DMS153 (cell line): ENCODE data around the gene PML.
A peak's percentile ranks its signal among the peaks of the same experiment; 100 is the strongest.

Source experiments
- DNase-seq: peaks from one replicate; lab custom pipeline; 2025; lab: John Stamatoyannopoulos, UW

Gene PML

DNA sequence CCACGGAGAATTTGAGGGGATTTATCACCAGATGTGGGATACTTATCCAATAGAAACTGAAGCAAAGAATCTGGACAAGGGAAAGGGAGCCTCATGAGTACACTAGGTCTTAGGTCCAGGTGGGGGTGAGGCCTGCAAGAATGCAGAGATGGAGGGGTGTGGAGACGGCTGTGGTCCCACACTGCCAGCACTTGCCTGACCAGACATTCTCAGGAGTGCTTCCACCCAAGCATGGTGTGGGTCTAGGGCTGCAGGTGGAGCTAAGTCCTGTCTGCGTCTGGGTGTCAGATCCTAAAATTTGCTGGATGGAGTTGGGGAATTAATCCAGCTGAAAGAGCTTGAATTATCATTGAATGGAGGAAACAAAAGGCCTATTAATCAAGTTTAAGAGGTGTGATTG, 14.4 kb downstream of the PML start:
- DNase-seq: no peak

DNA sequence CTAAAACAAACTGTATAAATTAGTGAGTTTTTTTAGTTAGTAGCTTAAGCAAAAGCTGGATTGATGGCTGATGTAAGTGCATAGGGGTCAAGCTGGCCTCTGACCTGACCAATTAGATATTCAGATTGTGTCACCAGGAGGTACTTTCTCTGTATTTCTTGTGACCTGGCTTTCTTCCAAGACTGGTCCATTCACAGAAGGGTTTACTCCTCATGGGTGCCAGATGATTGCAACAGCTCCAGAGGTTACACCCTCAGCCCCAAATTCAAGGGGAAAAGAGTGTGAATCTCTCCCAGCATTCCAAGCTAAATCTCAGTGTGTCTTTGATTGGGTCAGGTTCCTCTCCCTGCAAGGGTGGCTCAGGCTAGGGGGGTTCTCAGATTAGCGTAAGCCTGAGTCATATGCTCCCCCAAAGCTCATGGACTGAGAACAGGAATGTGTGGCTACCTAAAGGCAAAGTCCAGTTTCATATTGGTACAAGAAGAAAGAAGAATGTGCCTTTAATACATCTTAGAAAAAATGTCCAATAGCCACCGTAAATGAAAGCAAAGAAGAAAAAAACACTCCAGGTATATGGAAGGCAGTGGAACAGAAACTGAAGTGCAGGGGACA, 16.5 kb downstream of the PML start:
- DNase-seq: no peak

DNA sequence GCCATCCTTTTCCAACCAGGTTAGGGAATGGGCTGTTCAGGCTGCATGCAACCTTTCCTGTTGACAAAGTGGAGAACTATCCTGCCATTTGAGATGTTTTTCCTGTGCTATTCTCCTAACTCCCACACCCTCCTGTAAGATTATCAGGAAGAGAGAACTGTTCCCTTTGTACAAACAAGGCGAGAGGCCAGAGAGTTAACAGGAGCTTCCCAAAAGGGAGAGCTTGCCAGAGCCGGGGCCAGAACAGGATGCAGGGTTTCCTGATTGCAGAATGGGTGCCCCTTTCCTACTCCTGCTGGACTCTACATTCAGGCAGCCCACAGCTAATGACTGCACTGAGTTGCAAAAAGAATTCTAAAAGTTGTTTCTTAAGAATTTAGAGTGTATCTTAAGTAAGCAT, 17.1 kb downstream of the PML start:
- DNase-seq: peak; percentile 0

DNA sequence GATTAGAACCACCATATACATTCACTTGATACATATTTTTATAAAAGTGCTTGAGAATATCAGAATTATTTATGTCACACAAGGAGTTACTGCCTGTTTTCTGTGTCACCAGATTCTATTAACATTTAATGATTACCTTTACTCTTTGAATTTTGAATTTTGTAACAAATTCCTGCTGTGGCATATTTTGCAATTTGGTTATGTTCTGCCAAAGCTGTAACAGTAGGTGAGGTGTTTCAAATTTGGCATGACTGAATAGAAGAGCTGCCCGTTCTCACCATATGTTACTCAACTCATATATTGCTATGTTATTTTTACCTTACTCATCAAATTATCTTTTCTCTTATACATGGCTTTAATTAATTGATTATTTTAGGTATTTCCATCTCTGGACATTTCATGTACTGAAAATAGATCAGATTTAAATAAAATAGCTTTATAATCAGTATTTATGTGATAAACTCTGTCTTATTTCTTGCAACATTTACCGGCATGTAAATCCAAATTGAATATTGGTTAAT, 18.9 kb downstream of the PML start:
- DNase-seq: no peak

DNA sequence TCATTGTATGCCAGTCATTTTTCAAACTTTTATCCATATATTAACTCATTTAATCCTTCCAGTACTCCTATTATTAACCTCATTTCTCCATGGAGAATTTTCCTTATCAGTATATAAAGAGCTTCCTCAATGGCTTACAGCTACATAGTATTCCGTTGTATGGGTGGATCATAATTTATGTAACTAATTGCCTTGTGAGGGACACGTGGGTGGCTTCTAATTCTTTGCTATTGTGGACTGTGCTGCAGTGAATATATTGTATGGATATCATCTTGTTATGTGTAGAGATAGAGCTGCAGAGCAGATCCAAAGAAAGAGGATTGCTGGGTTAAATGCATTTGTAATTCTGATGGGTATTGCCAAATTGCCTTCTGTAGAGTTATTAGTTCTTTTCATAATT, 25.2 kb downstream of the PML start:
- DNase-seq: no peak

DNA sequence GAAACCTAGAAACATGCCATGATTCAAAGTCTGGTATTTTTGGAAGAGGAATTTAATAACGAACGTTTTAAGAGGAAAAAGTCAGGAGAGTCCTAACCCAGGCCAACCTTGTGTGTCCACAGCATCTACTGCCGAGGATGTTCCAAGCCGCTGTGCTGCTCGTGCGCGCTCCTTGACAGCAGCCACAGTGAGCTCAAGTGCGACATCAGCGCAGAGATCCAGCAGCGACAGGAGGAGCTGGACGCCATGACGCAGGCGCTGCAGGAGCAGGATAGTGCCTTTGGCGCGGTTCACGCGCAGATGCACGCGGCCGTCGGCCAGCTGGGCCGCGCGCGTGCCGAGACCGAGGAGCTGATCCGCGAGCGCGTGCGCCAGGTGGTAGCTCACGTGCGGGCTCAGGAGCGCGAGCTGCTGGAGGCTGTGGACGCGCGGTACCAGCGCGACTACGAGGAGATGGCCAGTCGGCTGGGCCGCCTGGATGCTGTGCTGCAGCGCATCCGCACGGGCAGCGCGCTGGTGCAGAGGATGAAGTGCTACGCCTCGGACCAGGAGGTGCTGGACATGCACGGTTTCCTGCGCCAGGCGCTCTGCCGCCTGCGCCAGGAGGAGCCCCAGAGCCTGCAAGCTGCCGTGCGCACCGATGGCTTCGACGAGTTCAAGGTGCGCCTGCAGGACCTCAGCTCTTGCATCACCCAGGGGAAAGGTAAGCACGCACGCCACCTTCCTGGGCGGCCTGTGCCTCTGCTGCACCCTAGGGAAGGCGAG, 28.4 kb downstream of the PML start:
- no peak for DNase-seq

DNA sequence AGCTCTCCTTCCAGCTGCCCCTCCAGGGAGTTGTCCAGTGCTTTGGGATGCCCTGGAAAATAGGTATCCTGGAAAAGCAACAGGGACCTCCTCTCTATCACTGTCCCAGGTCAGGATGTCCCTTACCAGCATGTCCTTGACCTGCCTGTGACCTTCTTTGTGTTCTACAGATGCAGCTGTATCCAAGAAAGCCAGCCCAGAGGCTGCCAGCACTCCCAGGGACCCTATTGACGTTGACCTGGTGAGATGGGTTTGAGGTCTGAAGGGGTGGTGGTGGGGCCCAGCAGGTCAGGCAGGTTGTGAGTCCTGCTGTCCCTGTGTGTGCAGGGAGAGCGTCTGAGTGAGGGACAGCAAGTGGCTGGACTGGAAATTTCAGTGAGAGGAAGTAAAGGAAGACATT, 30.2 kb downstream of the PML start:
- DNase-seq: no peak

DNA sequence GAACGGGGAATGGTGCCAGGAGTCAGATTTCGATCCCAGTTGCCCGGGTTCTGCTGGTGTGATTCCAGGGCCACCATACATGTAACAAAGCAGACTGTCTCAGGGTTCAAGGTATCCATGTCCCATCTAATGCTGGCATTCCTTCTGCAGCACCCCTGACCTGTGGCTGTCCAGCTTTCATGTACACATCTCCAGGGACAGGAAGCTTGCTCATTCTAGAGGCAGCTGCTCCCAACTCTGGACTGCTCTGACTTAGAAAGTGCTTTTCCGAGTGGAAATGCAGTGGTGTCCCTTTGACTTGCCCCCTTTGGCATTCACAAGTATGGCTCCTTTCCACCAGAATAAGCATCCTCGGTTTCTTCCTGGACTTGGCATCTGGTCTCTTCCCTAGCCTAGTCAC, 30.9 kb downstream of the PML start:
- no peak for DNase-seq

DNA sequence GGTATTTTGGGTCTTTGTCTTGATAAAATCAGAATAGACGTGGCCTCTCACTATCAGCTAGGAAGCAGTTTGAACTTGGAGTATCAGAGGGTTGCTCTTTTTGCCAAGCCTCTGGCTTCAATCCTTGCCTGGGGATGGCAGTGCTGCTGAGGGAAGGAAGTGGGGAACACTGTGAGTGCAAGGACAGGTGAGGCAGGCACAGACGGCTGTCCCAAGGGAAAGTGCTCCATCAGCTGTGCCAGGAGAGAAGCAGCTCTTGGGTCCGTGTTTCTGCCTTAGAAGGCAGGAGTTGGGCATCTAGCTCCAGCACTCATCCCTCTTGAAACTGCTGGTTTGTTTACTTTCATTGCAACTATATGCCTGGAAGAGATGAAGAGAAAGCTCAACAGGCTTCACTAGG, 33.2 kb downstream of the PML start:
- DNase-seq: no peak

DNA sequence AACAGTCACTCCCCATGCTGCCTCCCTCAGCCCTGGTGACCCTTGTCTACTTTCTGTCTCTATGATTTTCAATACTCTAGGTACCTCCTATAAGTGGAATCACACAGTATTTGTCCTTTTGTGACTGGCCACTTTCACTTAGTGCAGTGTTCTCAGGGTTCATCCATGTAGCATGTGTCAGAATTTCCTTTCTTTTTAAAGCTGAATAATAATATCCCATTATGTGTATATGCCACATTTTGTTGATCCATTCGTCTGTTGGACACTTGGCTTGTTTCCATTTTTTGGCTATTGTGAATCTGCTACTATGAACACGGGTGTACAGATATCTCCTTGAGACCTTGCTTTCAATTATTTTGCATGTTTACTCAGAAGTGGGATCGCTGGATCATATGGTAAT, 34.1 kb downstream of the PML start:
- no peak for DNase-seq

DNA sequence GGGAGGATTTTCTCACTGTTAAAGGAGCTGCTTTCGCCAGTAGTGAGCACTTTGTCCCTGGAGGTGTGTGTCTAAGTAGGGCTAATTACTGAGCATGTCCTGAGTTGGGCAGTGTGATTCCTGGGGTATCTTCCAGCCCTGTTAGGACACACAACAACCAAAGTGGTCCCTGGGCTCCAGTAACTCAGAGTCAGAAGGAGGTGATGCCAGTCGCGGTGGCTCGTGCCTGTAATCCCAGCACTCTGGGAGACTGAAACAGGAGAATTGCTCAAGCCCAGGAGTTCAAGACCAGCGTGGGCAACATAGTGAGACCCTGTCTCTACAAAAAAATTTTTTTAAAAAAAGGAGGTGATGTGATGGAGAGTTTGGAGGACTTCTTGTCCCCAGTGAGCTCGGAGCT, 37.5 kb downstream of the PML start:
- DNase-seq: no peak

DNA sequence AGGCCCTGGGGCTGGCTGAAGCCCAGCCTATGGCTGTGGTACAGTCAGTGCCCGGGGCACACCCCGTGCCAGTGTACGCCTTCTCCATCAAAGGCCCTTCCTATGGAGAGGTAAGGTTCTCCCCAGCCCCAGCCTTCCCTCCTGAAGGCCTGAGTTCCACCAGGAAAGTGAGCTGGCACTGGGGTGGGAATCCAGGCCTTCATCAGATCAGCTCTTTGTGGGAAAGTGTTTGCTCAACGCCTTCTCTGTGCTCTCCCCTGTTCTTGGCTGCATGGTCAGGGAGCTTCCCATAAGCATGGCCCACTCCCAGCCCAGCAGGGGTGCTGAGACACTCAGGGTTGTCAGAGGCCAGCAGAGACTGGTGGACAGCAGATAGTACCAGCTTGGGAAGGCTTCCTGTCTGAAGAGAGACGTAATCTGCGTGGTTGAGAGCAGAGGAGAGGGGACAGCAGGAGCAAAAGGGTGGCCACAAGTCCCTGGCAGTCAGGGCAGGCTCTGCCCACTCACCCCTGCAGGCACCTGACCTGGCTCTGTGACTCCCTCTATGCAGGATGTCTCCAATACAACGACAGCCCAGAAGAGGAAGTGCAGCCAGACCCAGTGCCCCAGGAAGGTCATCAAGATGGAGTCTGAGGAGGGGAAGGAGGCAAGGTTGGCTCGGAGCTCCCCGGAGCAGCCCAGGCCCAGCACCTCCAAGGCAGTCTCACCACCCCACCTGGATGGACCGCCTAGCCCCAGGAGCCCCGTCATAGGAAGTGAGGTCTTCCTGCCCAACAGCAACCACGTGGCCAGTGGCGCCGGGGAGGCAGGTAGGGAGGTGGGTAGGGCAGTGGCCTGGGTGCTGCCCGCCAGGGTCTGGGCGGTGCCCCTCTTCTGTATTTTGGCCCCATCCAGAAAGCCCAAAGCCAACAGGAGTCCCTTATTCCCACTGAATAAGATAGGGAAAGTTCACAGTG, 38.4 kb downstream of the PML start:
- DNase-seq: no peak

DNA sequence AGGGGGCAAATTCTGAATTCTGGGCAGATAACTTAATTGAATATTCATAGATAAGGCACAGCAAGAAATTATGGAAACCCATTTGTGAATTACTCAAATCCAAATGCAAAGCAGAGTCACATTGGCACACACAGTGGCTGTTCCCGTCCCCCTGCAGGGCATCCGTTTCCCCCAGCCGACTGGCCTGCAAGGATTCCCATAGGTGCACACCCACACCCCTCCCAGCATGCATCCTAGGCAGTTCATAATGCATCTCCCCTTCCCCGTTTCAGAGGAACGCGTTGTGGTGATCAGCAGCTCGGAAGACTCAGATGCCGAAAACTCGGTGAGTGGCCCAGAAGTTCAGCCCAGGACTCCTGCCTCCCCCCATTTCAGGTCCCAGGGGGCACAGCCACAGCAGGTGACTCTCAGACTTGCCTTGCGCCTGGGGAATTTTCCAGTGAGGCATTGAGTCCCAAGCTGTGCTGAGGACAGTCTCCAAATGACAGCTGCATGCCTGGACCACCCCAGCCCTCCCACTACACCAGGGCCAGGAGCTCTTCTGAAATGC, 39.8 kb downstream of the PML start:
- DNase-seq: no peak

DNA sequence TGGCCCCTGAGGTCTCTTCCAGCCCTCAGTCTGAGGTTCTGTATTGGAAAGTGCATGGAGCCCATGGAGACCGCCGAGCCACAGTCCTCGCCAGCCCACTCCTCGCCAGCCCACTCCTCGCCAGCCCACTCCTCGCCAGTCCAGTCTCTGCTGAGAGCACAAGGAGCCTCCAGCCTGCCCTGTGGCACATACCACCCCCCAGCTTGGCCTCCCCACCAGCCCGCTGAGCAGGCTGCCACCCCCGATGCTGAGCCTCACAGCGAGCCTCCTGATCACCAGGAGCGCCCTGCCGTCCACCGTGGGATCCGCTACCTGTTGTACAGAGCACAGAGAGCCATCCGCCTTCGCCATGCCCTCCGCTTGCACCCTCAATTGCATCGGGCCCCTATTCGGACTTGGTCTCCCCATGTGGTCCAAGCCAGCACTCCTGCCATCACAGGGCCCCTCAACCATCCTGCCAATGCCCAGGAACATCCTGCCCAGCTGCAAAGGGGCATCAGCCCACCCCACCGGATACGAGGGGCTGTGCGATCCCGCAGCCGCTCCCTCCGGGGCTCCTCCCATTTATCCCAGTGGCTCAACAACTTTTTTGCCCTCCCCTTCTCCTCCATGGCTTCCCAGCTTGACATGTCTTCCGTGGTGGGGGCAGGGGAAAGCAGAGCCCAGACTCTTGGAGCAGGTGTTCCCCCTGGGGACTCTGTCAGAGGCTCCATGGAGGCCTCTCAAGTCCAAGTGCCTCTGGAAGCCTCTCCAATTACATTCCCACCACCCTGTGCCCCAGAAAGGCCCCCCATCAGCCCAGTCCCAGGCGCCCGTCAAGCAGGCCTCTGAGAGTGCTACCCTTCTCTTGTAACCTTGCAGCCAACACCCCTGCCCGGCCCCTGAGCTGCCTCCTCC, 40.9 kb downstream of the PML start:
- no peak for DNase-seq

DNA sequence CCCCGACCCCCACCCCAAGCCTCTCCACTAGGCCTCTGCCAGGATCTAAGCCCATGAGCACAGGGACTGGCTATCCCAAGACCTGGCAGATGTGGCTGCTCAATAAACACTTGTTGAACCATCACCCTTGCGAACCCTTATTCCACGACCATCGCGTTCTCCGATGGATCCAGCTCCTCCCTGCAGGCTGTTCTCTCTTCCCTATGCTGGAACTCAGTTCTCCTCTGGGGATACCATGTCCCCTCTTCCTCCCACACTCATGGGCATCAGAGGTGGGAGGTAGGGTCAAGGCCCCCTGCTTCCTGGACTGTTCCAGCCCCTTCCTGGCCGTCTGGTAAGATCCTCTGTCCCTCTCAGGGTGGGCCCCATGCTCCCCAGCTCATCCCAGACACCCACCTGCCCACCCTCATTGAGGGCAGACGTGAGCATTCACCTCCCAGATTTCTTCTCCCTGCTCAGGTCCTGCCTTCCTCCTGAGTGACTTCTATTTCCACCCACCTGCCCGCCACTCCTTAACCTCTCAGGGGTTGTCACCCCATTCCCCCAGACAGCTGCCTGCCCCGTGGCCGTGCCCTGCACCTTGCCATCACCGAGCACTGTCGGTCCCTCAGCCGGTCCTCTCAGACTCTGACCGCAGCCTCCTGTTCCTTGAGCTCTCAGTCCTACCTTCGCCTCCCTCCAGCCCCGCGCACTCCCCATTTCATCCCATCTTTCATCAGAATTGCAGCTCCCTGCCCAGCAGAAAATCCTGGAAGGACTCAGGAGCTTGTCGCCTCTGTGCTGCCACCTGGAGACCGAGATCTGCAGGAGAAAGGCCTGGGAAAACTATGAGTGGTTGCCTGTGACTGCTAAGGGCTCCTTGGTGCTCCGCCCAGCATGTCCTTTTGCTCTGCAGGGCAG, 42.0 kb downstream of the PML start:
- no peak for DNase-seq

DNA sequence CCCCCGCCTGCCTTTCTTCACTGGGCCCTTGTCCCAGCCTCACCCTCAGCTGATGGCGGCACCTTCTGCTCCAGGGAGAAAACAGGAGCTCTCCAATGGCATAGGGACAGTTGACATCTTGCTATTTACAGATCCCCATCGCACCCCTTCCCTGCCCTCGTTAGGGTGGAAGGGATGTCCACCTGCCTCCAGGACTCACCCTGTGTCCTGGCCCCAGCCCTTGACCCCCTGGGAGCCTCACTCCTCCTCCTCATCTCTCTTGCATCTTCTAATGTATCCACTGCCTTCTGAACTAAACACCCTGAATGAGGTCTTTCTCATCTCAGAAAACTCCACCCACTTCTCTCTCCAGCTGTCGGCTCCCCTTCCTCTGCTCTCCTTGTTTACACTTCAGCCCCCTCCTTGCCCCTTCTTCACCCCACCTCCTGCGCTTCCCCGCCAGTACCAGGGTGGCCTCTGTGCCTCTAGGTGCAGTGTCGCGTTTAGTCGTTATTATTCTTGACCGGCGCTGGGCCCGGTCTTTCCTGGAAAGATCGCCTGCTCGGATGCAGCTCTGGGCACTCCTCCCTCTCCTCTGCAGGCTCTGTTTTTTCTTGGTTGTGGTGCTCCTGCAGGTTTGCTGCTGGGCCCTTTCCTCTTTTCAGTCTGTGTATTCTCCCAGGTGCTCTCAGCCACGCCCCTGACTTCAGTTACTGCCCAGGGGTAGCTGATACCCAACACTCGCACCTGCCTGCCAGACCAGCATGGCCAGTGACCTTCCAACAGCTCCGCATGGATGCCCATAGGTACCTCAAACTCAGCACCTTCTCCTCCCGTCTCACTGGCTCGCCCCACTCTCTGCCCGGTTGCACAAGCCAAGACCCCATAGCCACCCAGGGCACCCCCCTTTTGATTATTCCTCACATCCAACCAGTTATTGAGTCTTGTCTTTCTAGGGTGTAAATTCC, 42.9 kb downstream of the PML start:
- DNase-seq: no peak

DNA sequence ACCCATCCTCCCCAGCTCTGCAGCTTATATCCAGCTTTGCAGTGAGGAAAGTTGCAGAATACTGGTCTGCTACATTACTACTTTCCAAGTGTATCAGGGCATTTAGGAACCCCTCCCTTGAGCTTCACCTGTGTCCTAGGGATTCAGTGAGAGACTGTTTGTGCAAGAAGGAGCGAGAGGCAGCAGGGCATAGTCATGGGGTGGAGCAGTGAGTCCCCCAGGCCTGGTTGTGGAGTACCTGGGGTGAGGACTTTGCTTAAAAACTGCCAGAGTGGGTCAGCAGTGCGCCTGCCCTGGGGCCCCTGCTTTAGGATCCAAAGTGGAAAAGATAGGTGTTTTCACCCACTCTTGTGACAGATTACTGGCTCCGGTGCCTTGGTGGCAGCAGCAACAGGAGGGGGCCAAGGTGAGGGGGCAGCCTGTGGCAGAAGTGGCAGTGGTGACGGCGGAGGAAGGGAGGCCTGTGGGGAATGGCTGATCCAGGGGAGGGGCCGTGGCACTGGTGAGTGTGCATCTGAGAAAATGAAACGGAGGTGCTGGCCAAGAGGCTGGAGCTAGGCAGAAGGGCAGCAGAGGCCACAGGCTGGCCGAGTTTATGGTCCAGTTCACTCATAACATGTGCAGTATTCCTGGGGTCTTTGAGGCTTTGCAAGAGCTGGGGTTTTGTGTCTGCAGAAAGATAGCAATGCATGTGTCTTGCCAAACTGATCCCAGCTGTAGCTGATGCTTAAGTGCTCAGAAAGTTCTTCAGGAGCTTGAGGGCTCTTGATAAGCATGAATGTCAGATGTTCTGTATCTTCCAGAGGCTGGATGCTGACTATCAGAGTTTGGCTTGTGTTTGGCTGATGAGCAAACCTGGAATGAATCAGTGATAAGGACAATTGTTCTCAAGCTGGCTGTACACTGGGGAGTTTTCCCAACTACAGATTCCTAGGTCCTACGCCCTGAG, 44.5 kb downstream of the PML start:
- no peak for DNase-seq

DNA sequence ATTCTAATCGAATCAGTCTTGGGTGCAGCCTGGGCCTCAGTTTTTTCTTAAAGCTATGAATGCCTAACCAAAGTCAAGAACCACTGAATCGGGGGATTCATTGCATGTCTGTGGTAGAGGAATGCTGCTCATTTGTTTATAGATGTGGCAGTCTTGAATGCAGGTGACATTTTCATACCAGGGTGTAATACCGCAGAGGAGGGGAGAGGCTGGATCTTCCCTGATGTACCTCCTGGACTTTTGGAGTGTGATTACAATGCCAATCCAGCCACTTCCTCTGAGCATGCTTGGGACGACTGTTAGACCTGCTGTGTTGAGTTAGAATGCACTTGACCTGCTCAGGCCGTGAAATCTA, 45.1 kb downstream of the PML start:
- DNase-seq: no peak
